Measurements from ENCODE around the gene FAT1.
"Not testable (repeated sequence)": the region's sequence is repeated elsewhere in the genome, so short reads cannot be mapped to it uniquely, and the experiment has no call there.

The FAT1 gene

GRCh38 chr4:186698028-186698427 lies 25.6 kb downstream of the FAT1 start:
- DNase-seq (ENCODE audit: low read depth in 2 of 2): no peak

DNA sequence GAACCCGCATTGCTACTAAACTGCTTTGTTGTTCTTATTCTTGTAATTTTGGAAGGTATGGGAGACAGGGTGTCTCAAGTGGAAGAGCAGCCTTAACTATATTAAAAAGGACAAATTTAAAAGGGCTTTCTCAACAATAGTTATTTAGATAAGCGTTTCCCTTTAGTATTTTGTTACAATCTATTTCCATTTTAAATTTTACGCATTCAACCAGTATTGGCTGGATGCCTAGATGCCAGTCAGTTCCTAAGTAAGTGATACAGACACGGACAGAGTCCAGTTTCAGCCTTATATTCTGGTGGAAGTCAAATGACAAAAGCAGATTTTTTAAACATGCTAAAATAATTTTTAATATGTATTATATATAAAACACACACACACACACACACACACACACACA lies 28.3 kb downstream of the FAT1 start:
- DNase-seq (ENCODE audit: low read depth in 2 of 2): no peak

DNA sequence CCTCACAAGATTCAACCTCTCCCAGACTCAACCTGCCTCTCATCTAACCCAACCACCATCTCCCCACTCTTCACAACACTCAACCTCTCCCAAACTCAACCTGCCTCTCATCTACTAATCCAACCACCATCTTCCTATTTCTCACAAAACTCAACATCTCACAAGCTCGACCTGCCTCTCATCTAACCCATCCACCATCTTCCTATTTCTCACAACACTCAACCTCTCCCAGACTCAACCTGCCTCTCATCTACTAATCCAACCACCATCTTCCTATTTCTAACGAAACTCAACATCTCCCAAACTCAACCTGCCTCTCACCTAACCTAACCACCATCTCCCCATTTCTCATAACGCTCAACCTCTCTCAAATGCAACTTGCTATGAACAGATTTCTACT lies 29.8 kb downstream of the FAT1 start:
- DNase-seq (ENCODE audit: low read depth in 2 of 2): no peak

DNA sequence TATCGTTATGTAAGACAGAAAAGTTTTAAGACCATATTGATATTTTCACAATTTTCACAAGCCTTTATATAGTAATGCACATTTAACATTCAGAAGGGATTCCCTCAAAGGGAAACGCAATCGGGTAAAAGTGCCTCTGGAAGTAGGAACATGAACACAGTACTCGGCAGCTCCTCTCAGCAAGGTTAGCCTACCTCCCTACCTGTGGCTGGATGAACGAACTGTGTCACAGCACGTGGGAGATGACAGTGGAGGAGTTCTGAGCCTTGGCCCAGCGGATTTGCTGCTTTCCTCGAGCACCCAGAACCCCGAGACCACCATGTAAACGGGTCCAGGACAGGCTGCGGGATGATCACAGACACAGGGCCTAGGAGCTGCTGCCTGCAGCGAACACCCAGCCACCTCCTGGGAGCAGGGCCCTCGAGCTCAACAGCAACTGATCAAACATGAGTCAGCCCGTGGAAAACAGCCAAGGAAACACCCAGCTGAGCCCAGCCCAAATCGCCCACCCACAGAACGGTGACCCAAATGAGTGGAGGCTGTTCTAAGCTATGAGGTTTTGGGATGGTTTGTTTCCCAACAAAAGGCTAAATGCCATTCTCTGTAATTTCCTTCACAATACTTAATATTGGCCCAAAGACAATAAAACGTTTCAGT lies 30.4 kb downstream of the FAT1 start:
- DNase-seq (ENCODE audit: low read depth in 2 of 2): peak; percentile 39 to 40

DNA sequence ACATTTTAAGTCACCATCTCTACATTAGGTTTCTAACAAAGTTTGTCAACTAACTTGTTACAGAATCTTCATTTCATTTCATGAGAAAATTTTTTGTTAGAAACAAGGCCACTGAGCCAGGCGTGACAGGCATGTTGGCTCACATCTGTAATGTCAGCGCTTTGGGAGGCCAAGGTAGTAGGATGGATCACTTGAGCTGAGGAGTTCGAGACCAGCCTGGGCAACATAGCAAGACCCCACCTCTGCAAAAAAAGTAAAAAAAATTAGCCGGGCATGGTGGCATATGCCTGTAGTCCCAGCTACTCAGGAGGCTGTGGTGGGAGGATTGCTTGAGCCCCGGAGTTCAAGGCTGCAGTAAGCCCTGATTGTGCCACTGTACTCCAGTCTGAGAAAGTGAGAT lies 32.3 kb downstream of the FAT1 start:
- no peak for DNase-seq (ENCODE audit: low read depth in 2 of 2)

DNA sequence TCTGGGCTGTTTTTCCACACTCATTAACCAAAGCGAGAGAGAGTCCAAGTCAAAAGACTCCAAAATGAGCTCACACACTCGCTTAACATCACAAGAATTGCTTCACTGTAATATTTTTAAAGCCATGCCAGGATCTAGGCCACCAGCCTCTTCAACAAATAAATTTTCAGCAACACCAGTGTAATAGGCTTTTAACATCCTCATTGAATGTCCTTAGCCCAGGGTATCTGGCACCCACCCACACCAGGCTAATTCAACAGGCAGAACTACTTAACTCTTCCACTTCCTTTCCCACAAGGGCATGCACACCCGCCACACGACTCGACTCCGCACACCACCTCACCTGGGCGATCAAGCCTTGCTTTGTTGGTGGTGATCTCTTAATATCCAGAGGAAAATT lies 34.2 kb downstream of the FAT1 start:
- no peak for DNase-seq (ENCODE audit: low read depth in 2 of 2)

GRCh38 chr4:186688150-186688943 lies 35.3 kb downstream of the FAT1 start:
- no peak for DNase-seq (ENCODE audit: low read depth in 2 of 2)

DNA sequence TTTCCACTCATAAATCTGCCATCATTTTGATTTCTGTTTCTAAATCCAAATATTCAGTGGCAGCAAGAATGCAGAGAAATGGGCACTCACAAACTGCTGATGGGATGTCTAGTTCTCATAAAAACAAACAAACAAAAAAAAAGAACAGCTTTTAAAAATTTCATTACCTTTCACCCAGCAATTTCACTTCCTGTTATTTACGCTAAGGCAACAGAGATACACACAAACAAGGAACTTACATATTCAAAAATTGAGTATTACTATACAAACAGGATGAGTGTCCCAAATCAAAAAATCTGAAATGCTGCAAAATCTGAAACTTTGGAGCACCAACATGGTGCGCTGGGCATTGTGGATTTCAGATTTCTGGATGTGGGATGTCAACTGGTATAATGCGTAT lies 36.4 kb downstream of the FAT1 start:
- DNase-seq (ENCODE audit: low read depth in 2 of 2): no peak

DNA sequence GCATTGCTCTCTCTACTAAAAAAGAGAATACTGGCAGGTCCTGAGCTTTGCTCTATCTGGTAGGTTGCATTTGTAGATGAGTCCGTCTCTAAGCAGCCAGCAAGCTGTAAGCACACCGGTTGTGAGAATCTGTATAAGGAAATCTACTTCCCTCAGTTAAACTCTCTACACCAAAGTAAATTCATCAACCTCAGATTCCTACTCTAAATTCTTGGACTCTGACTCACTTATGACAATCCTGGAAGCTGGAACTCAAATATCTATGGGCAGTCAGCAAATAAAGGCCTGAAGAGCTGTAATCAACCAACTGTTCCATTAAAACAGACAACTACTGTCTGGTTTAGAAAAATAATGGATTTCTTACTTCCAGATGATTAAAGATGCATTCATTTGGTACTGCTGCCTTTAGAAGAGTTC lies 37.9 kb downstream of the FAT1 start:
- DNase-seq (ENCODE audit: low read depth in 2 of 2): peak; percentile 91

DNA sequence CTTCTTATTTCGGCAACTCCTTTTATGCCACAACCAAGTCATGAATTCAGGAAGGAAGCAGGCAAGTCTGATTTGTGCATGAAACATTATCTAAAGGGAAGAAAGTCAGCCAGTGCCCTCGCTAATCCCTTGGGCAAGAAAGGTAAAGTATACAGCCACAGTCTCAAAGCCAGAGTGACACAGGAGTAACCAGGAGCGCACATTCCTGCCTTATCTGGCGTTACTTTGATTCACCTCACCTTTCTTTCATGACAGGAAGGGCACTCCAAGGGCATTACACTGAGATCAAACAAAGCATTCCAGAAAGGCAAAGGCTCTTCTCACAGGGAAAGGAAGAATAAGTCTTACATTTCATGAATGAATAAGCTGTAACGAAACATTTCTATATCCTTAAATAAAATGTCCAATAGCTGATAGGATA lies 38.8 kb downstream of the FAT1 start:
- no peak for DNase-seq (ENCODE audit: low read depth in 2 of 2)

DNA sequence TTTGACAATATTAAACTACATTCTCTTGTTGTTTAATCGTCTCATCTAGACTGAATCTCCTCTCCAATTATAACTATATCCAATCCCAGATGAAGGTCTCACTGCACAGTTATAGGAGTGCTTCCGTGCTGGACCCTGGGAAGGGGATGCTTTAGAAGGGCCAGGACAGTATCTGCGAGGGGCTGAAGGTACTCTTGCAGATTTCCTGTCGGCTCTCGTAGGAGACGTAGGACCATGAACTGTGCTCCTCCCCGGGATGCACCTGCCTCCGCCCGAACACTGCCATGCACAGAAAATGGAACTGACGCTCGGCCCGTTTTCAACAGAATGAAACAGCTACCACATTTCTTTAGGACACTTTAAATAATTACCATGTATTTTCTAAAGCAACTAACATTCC lies 39.4 kb downstream of the FAT1 start:
- no peak for DNase-seq (ENCODE audit: low read depth in 2 of 2)

- DNase-seq (ENCODE audit: low read depth in 2 of 2): no peak
Observed at GRCh38 chr4:186680641-186681040, 43.0 kb downstream of the FAT1 start.

- peak; percentile 75 for DNase-seq (ENCODE audit: low read depth in 2 of 2)
Observed at GRCh38 chr4:186676531-186677161, 47.0 kb downstream of the FAT1 start.

- DNase-seq (ENCODE audit: low read depth in 2 of 2): no peak
Observed at GRCh38 chr4:186669735-186670134, 53.9 kb downstream of the FAT1 start.

DNA sequence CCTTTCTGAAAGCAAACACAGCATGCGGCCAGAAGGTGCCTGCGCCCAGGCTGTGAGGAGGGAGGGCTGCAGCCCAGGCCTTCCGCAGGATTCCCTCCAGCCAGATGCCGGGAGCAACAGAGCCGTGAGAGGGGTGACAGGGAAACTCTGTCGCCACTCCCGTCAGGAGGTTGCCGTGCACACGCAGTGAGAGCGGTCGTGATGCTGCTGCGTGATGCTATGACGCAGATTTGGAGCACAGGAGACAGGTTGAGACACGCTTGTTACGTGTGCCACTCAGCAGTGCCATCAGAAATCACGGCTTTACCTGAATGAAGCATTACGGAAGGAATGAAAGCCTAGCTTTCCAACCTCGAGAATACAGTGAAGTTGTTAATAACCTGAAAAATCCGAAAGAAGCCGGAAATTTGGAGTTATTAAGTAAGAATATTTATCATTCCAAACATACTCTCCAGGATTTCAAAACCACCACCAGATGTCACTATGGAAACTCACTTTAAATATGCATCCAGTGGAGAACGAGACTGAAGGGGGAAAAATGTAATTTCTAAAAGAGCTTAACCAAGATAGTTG lies 54.4 kb downstream of the FAT1 start:
- DNase-seq (ENCODE audit: low read depth in 2 of 2): peak; percentile 77 to 78

GRCh38 chr4:186666750-186667149 lies 56.9 kb downstream of the FAT1 start:
- DNase-seq (ENCODE audit: low read depth in 2 of 2): no peak

GRCh38 chr4:186666252-186666651 lies 57.4 kb downstream of the FAT1 start:
- no peak for DNase-seq (ENCODE audit: low read depth in 2 of 2)

- DNase-seq (ENCODE audit: low read depth in 2 of 2): no peak
Observed at GRCh38 chr4:186660403-186660802, 63.3 kb downstream of the FAT1 start.

- DNase-seq (ENCODE audit: low read depth in 2 of 2): no peak
Observed at GRCh38 chr4:186659935-186660334, 63.7 kb downstream of the FAT1 start.

DNA sequence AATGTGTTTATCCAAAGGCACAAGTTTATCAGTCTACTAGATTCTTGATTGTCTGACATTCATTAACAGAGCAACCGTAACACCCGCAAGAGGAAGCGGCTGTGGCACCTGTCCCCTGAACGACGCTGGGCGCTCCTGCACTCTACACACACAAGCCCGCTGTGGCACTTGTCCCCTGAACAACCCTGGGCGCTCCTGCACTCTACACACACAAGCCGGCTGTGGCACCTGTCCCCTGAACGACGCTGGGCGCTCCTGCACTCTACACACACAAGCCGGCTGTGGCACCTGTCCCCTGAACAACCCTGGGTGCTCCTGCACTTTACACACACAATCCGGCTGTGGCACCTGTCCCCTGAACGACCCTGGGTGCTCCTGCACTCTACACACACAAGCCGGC lies 64.2 kb downstream of the FAT1 start:
- DNase-seq (ENCODE audit: low read depth in 2 of 2): not testable (repeated sequence)

GRCh38 chr4:186658657-186659056 lies 65.0 kb downstream of the FAT1 start:
- DNase-seq (ENCODE audit: low read depth in 2 of 2): no peak

GRCh38 chr4:186657764-186658163 lies 65.9 kb downstream of the FAT1 start:
- DNase-seq (ENCODE audit: low read depth in 2 of 2): no peak

- no peak for DNase-seq (ENCODE audit: low read depth in 2 of 2)
Observed at GRCh38 chr4:186653969-186654368, 69.7 kb downstream of the FAT1 start.
